Measurements from ENCODE around the gene SPOUT1.

- TF ChIP-seq CTCF (IDR thresholded peaks at IDR 0.05) (no peak), POLR2A (IDR thresholded peaks at IDR 0.05) (no peak), EP300 (IDR thresholded peaks at IDR 0.05) (no peak)
Observed at GRCh38 chr9:128800061-128800460, 29.5 kb downstream of the SPOUT1 start.

Data from tibial nerve (tissue), 4 donors.